Stimulated activated CD8-positive, alpha-beta memory T cell treated with anti-CD3 and anti-CD28 coated beads, Interleukin-2, amount 100 ng/mL, for 48 hours (primary cell): Measurements from ENCODE around the gene RASA3.
A peak's percentile ranks its signal among the peaks of the same experiment; 100 is the strongest.
"Not testable (repeated sequence)": the region's sequence is repeated elsewhere in the genome, so short reads cannot be mapped to it uniquely, and the experiment has no call there.

Experiments
- DNase-seq, 2 donors: peaks; one replicate each; pipeline ENCODE4 v3.0.0-alpha.2; 2020; ENCODE audit warnings: low read depth in 2 of 2

Gene RASA3

GRCh38 chr13:114155926-114156883, 23.8 kb upstream of the RASA3 start:
- DNase-seq = no peak

DNA sequence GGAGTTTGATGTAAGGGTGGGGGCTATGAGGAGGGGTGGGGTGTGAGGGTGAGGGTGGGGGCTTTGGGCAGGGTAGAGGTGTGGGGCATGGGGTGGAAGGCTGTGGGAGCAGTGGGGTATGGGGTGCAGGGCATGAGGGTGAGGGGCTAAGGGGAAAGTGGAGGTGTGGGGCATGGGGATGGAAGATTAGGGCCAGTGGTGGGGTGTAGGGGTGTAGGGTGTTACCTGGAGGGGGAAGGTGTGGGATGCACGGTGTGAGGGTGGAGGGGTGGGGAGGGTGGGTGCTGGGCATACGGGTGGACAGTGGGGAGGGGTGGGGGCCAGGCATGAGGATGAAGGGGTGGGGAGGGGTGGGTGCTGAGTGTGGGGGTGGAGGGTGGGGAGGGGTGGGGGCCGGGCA, 22.9 kb upstream of the RASA3 start:
- DNase-seq = no peak

- DNase-seq = no peak
Observed at GRCh38 chr13:114154476-114154875, 22.1 kb upstream of the RASA3 start.

DNA sequence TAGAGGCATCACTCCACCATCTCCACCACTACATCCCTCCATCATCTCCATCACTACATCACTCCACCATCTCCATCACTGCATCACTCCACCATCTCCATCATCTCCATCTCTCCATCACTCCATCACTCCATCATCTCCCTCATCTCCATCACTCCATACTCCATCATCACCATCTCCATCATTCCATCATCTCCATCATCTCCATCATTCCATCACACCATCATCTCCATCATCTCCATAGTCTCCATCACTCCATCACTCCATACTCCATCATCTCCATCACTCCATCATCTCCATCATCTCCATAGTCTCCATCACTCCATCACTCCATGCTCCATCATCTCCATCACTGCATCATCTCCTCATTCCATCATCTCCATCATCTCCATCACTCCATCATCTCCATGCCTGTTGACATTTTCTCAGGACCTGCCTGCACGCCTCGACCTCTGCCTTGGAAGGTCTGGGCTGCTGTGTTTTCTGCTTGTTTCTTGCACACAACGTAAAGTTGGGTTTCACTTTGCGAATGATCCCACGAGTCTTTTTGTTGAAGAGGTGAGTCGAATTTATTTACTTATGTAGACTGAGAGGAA, 21.2 kb upstream of the RASA3 start:
- DNase-seq = no peak

DNA sequence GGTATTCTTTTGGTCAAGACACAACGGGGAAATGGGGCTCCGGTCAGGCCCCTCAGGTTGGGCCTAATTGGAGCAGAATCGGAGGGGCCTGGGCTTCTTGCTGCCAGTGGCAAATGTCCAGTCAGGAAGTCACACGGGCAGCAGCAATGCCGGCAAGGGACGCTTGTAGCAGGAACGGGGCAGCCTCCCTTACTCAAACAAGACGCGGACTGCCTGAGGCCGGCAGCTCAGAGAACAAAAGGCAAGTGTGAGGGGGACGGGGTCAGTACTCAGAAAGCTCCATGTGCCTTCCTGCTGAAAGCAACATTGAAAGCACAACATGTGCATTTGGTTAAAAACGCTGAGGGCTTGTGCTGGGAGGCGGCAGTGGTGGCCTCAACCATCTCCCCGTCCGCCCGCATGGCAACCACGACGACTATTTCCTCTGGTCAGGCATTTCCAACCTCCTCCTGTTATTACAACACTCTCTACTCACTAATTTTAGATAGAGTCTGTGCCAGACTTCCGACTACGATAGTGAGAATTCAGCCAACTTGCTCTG, 20.5 kb upstream of the RASA3 start:
- no peak for DNase-seq

DNA sequence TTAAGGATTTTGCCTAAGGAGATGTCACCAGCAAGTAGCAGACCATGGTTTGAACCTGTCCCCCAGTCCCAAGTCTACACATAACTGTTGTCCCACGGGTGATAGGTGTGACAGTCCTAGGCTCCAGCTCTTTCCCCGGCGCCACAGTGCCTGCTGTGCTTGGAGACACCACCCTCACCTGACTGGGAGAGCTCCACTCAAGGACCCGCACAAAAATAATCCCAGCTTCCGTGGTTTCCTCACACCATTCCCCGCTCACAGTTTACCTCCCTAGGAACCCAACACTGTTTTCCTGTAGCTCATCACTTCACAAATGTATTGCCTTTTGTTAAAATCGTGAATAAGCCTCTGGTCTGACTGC, 19.8 kb upstream of the RASA3 start:
- no peak for DNase-seq

DNA sequence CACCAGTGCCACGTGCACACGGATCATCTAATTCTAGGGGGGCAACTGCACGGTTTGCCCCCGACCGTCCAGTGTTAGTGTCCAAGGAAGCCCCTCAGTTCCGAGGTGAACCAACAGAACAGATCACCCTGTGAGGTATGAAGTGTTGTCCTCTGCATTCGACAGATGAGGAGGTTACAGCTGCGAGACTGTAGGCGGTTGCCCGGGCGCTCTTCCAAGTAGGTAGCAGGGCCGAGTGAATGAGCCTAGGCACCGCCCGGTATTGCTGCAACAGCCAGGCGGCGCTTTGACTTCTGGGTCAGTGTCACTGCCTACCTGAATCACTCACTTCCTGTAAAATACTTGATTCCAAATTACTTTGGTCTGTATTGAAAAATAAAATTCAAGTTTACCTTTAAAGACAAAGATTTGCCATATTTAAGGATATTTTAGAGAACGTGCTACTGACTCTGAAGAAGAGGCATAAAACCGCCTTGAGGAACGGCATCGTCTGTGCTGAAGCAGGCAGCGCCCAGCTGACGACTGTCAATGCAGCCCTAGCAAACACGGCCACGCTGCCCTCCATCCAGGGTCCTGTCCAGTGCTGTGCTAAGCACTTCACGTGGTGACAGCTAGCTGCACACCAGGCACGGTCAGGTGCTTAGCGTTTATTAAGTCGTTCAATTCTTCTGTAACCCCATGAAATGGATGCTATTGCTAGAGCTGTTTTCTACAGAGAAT, 19.3 kb upstream of the RASA3 start:
- no peak for DNase-seq

DNA sequence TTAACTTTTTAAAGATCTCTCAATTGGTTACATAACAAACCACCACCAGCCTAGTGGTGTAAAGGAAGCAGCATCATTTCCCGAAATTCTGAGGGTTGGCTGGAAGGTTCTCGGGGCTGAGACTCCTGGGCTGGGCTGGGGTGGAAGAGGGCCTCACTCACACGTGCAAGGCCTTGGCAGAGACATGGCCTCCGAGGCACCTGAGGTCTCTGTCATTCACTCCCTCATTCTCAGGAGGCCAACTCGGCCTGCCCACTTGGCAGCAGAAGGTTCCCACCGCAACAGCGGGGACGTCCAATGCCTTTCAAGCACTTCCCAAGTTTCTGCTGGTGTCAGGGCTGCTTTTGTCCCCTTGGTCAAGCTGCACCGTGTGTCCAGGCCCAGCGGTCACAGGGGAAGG, 18.6 kb upstream of the RASA3 start:
- no peak for DNase-seq

DNA sequence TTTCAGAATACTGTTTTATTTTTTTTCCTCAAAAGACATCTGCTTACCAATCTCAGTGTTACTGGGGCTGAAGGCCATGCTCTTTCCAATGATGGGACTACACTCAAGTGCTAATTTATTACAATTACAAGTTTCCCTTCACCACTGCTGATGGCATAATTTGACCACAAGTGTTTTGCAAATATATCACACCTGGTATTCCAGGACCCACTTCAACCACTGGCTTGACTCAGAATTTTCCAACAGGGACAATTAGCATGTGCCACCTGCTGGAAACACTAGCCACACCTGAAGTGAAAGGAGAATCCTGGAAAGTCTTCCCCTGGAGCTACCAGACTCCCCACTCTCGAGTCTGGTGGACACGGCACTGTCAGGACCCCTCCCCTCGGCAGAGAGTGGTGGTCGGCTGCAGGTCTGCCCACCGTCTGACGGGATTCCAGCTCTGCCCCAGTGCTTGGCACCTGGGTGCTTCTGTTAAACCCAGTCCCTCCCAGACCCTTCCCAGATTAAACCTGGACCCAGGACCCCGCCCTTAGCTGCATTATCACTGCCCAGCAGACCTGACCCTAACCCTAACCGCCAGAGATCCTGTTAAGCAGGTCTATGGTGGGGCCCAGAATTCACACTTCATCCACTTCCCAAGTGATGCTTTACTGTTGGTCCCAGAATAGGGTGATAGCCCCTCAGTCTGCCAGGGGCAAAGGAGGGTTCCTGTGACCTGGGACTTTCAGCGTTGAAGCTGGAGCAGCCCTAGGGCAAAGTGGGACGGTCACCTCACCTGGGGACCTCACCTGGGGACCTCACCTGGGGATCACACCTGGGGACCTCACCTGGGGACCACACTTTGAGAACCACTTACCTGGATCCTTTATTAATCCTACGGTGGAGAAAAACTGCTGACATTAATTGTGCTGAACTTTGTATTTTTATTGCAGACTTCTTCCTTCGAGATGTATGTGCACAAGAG, 17.6 kb upstream of the RASA3 start:
- DNase-seq = no peak

DNA sequence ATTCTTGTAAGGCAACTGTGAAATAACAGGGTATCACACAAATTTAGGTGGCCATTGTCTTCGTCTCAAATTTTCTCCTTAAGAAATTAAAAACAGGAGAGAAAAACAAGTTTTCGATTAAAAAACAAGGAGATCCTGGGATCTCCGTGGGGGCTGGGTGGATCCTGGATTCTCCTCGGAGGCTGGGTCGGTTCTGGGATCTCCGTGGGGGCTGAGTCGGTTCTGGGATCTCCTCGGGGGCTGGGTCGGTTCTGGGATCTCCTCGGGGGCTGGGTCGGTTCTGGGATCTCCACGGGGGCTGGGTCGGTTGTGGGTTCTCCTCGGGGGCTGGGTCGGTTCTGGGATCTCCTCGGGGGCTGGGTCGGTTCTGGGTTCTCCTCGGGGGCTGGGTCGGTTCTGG, 16.5 kb upstream of the RASA3 start:
- not testable (repeated sequence) for DNase-seq

DNA sequence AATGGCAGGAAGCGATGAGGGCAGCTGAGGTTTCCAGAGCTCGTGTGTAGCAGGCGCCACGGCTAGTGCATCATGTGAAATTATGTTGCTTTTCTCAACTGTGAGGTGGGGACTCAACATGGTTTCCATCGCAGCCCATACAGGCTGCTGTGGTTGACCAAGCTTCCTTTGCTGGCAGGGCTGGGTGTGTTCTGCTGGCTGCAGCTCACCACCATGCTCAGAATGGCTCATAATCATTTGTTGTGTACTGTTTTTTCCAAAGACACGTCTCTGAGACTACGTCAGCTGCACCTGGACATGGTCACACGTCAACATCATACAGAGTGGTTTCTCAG, 16.1 kb upstream of the RASA3 start:
- peak in 1 of 2 donors; percentile 68 for DNase-seq

- DNase-seq = no peak
Observed at GRCh38 chr13:114147803-114148520, 15.5 kb upstream of the RASA3 start.

- no peak for DNase-seq
Observed at GRCh38 chr13:114146629-114147028, 14.2 kb upstream of the RASA3 start.

- no peak for DNase-seq
Observed at GRCh38 chr13:114146173-114146572, 13.8 kb upstream of the RASA3 start.

GRCh38 chr13:114145722-114146121, 13.3 kb upstream of the RASA3 start:
- no peak for DNase-seq

- DNase-seq = no peak
Observed at GRCh38 chr13:114145256-114145655, 12.8 kb upstream of the RASA3 start.

- no peak for DNase-seq
Observed at GRCh38 chr13:114144606-114145244, 12.3 kb upstream of the RASA3 start.

DNA sequence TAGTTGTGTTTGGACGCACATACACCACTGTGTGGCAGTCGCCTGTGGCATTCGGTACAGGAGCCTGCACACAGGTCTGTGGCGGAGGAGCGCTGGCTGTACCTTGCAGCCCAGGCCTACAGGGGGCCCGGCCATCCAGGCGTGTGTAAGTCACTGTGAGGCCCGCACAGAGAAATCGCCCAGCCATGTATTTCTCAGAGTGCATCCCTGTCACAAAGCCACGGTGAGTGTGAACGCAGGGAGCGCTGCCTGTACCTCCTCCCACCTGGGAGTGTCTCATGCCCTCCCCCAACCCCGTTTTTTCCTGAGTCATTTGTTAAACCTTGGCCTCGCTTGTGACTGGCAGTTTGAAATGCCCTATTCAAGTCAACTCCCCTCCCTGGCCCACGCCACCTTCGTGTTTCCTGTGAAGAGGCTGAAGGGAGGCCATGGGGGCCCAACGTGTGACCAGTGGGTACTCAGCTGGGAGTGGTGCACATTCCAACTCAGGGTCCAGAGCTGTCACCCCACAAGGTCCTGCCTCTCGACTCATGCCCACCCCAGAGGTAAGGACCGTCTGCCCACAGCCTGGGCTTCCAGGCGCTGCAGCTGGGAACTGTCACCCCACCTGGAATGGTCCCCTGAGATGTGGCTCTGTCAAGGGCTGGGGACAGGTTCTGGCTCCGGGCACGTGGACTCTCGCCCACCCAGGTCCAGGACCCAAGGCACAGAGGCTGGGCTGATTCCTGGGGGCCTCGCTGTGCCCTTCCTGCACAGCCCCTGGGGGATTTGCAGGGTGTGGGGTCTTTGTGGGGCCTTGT, 11.6 kb upstream of the RASA3 start:
- DNase-seq = no peak
